GM18909 (cell line): ENCODE data around the gene HDAC11.
A peak's percentile ranks its signal among the peaks of the same experiment; 100 is the strongest.
"Not testable (repeated sequence)": the region's sequence is repeated elsewhere in the genome, so short reads cannot be mapped to it uniquely, and the experiment has no call there.

Experiments
- ATAC-seq: cut with Tn5 transposase; IDR thresholded peaks from one replicate; pipeline ENCODE4 v1.9.1; 2021; ENCODE audit warnings: mild to moderate bottlenecking; ENCODE audit not compliant: unreplicated experiment, poor library complexity

The HDAC11 gene

GRCh38 chr3:13492976-13493866 is 13.1 kb downstream of the HDAC11 start:
- no peak for ATAC-seq

DNA sequence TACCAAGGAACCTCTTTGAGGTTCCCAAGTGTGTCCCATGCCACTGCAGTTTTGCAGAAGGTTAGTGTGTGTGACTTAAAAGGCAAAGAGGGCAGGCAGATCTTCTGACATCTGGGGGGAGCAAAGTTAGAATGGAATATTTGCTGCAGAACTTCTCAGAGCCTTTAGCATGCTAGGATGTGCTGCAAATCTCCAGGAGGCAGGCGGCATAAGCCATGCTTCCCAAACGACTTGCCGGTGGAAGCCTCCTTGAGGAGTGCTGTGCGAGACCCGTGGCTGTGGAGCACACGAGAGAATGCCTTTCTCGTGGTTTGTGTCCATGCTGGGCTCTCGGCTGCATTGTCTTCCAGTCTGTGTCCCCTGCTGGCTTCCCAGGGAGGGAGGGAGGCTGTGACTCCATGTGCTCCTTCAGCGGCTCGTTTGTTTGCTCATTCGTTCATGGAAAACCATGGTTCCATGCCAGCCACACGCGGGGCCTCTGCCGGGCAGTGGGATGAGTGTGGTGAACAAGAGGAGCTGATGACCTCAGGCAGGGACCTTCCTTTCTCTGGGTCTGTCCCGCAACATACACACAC is 13.8 kb downstream of the HDAC11 start:
- ATAC-seq = no peak

- no peak for ATAC-seq
Measured at GRCh38 chr3:13494463-13495350, 14.6 kb downstream of the HDAC11 start.

- no peak for ATAC-seq
Measured at GRCh38 chr3:13495351-13495813, 15.3 kb downstream of the HDAC11 start.

GRCh38 chr3:13495921-13496723 is 16.0 kb downstream of the HDAC11 start:
- peak; percentile 73 for ATAC-seq

- ATAC-seq = no peak
Measured at GRCh38 chr3:13496879-13497278, 16.8 kb downstream of the HDAC11 start.

GRCh38 chr3:13497386-13497785 is 17.3 kb downstream of the HDAC11 start:
- ATAC-seq = no peak

DNA sequence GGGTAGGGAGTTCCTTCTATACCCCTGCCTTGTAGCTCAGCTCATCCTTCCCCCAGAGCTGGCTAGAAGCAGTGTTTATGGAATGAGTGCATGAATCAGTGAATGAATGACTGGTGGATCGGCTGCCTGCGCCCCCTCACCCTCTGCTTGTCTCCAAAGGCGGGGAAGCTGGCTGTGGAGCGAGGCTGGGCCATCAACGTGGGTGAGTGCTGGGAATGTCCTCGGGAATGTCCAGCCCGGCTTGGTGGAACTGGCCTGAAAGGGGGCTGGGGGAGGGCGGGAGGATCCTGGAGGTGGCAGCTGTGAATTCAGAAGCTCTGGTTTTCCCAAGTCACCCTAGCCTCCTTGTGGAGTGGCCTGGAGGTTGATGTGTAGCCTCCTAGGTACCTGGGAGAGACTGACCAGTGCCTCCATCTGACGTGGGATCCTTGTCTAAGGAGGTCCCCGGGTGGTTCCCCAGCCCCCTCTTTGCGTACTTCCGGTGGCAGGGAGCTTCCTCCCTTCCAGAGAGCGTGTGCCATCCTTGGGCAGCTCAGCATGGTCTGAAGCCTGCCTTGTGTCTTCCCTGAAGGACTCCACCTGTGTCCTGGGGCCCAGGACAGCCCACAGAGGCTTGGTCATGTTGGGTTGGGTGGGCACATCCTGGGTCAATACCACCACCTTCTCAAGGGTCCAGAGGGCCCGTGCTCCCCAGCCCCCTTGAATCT is 18.4 kb downstream of the HDAC11 start:
- no peak for ATAC-seq

- not testable (repeated sequence) for ATAC-seq
Measured at GRCh38 chr3:13499246-13499645, 19.1 kb downstream of the HDAC11 start.

- no peak for ATAC-seq
Measured at GRCh38 chr3:13500133-13500885, 20.2 kb downstream of the HDAC11 start.

- ATAC-seq = no peak
Measured at GRCh38 chr3:13501056-13501455, 20.9 kb downstream of the HDAC11 start.

DNA sequence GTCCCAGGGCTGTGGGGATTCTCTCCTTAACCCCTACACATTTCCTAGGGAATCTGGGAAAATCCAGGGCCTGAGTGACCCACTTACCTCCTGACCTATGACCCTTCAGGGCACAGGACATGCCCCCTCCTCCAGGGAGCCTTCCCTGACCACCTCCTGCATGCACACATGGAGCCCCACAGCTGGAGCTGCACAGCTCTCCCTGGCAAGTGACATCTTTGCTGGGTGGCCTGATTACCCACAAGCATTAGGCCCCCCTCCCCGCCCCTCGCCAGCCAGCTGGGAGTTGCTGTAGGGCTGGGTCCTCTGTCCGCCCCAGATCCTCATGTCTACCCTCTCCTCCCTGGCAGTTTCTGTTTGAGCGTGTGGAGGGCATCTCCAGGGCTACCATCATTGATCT is 21.4 kb downstream of the HDAC11 start:
- no peak for ATAC-seq

GRCh38 chr3:13501958-13502790 is 22.1 kb downstream of the HDAC11 start:
- ATAC-seq = no peak

DNA sequence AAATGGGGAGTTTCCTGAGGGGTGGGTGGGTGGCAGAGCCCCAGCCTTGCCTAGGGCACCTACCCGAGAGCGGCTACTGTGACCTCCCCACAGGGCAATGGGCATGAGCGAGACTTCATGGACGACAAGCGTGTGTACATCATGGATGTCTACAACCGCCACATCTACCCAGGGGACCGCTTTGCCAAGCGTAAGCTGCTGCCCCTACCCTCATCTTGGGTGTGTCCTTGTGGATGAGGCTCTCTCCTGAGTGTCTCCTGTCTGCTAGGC is 22.6 kb downstream of the HDAC11 start:
- ATAC-seq = no peak

DNA sequence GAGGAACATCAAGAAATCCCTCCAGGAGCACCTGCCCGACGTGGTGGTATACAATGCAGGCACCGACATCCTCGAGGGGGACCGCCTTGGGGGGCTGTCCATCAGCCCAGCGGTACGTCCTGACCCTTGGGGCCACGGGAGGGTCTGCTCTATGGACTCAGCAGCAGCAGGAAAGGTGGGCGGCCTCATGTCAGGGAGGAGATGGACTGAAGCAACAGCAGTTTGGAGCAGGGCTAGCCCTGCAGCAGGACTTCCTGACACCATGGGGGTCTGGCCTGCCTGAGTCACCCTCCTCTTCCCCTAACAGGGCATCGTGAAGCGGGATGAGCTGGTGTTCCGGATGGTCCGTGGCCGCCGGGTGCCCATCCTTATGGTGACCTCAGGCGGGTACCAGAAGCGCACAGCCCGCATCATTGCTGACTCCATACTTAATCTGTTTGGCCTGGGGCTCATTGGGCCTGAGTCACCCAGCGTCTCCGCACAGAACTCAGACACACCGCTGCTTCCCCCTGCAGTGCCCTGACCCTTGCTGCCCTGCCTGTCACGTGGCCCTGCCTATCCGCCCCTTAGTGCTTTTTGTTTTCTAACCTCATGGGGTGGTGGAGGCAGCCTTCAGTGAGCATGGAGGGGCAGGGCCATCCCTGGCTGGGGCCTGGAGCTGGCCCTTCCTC is 24.2 kb downstream of the HDAC11 start:
- ATAC-seq = no peak

DNA sequence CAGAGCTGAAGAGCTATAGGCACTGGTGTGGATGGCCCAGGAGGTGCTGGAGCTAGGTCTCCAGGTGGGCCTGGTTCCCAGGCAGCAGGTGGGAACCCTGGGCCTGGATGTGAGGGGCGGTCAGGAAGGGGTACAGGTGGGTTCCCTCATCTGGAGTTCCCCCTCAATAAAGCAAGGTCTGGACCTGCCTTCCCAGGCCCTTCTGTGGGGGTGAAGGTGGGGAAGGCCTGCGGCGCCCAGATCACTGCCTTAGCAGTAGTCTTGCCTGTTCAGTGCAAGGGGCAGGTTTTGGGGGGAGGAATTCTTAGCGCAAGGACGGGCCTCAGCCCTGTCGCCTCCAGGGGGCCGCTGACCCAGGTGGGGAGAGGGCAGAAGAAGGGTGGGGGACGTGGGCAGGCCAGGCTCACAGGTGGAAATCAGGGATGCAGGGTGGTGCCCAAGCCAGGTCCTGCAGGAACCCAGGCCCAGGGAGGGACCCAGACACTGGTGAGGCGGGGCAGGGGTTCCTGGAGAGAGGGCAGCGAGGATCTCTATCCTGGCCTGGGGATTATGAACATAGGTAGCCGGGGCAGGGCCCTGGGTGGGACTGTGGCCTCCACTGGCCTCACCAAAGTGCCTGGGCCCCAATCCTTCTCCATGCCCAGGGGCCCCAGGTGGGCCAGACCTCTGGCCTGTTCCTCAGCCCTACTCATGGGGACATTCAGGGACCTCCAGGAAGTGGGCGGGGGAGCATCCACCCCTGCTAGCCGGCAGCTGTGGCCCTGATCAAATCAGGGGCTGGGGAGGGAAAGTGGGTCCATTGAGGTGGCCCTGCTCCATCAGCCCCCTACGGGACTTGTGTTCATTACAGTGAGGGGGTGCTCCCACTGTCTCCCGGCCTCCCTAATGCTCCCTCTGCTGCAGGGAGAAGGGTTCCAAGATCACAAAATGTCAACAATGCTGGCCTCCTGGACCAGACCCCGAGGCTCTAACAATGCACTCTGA is 25.3 kb downstream of the HDAC11 start:
- no peak for ATAC-seq
